Thyroid gland (tissue), 4 donors: ENCODE measurements around the gene ISG15. TPM values are rescaled to one million over a fixed set of nuclear protein-coding genes. Genes with fewer than 3 reads are reported as not detected.

Experiments
- DNase-seq, 2 donors: peaks; one replicate each; pipeline ENCODE4 v3.0.0-alpha.2; 2019
- H3K27ac ChIP-seq, 3 donors: fragments of 200-600 bp; sonication (generic); 1 replicate in 2 of 3; 2 replicates in 1 of 3; pipeline ENCODE4 v1.5.1; 2016 to 2019; ENCODE audit warnings: mild to moderate bottlenecking in 1 of 3, moderate library complexity in 1 of 3
- H3K27me3 ChIP-seq: fragments of 200-600 bp; sonication (generic); one replicate; pipeline ENCODE4 v1.5.1; 2019
- H3K36me3 ChIP-seq, 2 donors: fragments of 200-600 bp; sonication (generic); one replicate each; pipeline ENCODE4 v1.5.1; 2016 to 2019
- H3K4me1 ChIP-seq, 2 donors: fragments of 200-600 bp; sonication (generic); one replicate each; pipeline ENCODE4 v1.5.1; 2017 to 2019
- H3K4me3 ChIP-seq, 3 donors: fragments of 200-600 bp; sonication (generic); replicated peaks in 1 of 3; 1 replicate in 2 of 3; 2 replicates in 1 of 3; pipeline ENCODE4 v1.5.1; 2016; ENCODE audit warnings: mild to moderate bottlenecking in 1 of 3
- H3K9me3 ChIP-seq: fragments of 200-600 bp; sonication (generic); one replicate; pipeline ENCODE4 v1.5.1; 2017
- POLR2A ChIP-seq, 2 donors: fragments of 450-650 bp; IDR thresholded peaks; one replicate each; pipeline ENCODE4 v1.6.1; 2017; ENCODE audit warnings: antibody characterized with exemption in 2 of 2, mild to moderate bottlenecking in 2 of 2, moderate library complexity in 1 of 2
- WGBS, 2 donors: methylation state at CpG; one replicate each; pipeline ENCODE4 v1.1.5; 2017; 5-methylcytosine and 5-hydroxymethylcytosine counted together
- intact Hi-C: fragments of 100-400 bp; cut with DNase I; formaldehyde crosslinking; loops from one replicate; pipeline ENCODE4 v1.15.1; 2023
- total RNA-seq, 4 donors: library from RNA; depleted of rRNA; stranded (reverse); fragments of >200 nt; gene quantifications; one replicate each; pipeline ENCODE4 v1.2.3, GENCODE V29; 2016
- TF ChIP-seq, protein P1 (sequence below), 6 experiments: fragments of 200-600 bp in 3 of 6; fragments of 450-650 bp in 3 of 6; sonication (generic) in 3 of 6; IDR thresholded peaks; one replicate each; pipeline ENCODE4 v1.5.1; 2016 to 2019; ENCODE audit warnings: antibody characterized with exemption in 6 of 6, mild to moderate bottlenecking in 2 of 6, inconsistent platforms in 1 of 6, moderate library complexity in 1 of 6

ISG15 gene
- total RNA-seq, 4 donors from 2014 or later, result 18.5 to 57.5 (median 37.8) TPM

DNA sequence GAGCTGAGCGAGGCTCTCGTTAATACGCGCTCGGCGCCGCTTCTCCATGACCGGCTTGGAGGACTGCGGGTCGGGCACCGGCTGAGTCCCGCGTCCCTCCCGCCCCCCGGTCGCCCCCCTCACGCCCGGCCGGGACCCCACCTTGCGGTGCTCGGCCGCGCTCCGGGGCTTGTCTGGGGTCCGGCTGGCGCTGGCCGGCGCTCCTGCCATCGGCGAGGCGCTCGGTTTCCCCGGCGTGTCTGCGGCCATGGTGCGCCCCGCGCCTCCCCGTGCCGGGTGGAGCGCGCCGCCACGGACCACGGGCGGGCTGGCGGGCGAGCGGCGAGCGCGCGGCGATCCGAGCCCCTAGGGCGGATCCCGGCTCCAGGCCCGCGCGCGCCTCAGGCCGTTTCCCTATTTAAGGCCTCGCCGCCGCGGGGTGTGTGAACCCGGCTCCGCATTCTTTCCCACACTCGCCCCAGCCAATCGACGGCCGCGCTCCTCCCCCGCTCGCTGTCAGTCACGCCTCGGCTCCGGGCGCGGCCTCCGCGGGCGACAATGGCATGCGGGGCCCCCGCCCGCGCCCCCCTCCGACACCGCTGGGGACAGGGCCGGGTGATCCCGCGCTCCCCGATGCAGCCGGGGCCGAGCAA is 13.5 kb upstream of the ISG15 start, which contains the start of gene HES4:
Gene HES4 (minus strand): TSS at position 373 of the 632 bp plus-strand sequence. CDS start 124 bp downstream, at position 249.
- peak; percentile 86 to 88 for DNase-seq
- Histone ChIP-seq H3K27me3 (no peaks in the 10 kb centered on the region), H3K36me3 (no peaks in the 10 kb centered on the region), H3K9me3 (no peaks in the 10 kb centered on the region), H3K27ac (peak within 1 kb of the TSS; percentile 94 to 97 (median 95)), H3K4me1 (peaks cover 20 to 37% of the 10 kb centered on the region in 2 donors), H3K4me3 (peak within 1 kb of the TSS; percentile 38 to 73 (median 54))
- 0 to 20% methylated on average over 2 to 8 of the region's 95 CpGs for WGBS, 2 donors
- intact Hi-C loops, result no loop called here
- peak; percentile 45 to 84 for TF ChIP-seq POLR2A (IDR thresholded peaks at IDR 0.05)
- TF ChIP-seq, protein P1, sequence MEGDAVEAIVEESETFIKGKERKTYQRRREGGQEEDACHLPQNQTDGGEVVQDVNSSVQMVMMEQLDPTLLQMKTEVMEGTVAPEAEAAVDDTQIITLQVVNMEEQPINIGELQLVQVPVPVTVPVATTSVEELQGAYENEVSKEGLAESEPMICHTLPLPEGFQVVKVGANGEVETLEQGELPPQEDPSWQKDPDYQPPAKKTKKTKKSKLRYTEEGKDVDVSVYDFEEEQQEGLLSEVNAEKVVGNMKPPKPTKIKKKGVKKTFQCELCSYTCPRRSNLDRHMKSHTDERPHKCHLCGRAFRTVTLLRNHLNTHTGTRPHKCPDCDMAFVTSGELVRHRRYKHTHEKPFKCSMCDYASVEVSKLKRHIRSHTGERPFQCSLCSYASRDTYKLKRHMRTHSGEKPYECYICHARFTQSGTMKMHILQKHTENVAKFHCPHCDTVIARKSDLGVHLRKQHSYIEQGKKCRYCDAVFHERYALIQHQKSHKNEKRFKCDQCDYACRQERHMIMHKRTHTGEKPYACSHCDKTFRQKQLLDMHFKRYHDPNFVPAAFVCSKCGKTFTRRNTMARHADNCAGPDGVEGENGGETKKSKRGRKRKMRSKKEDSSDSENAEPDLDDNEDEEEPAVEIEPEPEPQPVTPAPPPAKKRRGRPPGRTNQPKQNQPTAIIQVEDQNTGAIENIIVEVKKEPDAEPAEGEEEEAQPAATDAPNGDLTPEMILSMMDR (IDR thresholded peaks at IDR 0.05), result no peak

DNA sequence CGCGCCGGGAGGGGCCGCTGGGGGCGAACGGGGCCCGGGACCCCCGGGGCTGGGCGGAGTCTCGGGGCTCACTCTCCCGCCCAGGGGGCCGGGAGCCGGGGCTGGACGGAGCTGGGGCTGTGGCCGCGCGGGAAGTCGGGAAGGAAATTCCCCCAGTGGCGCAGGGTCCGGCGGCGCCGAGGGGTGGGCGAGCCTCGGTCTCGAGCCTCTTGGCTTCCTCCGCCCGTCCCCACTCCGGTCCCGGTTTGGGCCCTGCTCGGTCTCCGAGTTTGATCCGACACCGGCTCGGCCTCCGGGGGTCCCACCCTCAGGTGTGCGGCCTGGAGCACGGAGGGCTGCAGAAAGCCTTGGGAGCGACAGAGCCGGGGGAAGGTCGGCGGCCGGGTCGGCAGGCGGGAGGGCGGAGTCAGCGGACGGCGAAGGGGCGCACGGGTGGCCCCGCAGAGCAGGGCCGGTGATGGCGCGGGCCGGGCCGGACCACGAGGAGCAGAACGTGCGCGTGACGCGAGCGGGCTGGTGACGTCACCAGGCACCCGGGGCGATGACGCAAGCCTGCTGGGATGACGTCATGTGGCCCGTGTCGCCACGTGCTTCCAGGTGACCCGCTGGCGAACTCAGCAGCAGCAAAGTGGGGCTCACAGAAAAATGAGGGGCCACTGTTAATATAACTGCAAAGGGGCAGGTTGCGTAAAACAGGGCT is 12.8 kb upstream of the ISG15 start:
- TF ChIP-seq, protein P1 (IDR thresholded peaks at IDR 0.05), result peak in 2 of 6 experiments; percentile 3 to 33
- TF ChIP-seq POLR2A (IDR thresholded peaks at IDR 0.05), result peak; percentile 13 to 26
- Histone ChIP-seq H3K9me3 (no peaks in the 10 kb centered on the region), H3K4me3 (peak overlapping the region; percentile 38 to 73 (median 54)), H3K27me3 (no peaks in the 10 kb centered on the region), H3K27ac (peak overlapping the region; percentile 94 to 97 (median 95)), H3K4me1 (peaks cover 26 to 44% of the 10 kb centered on the region in 2 donors), H3K36me3 (no peaks in the 10 kb centered on the region)
- WGBS, 2 donors, result 2 to 20% methylated on average over 1 to 9 of the region's 75 CpGs
- intact Hi-C loops, result no loop called here
- peak; percentile 61 to 63 for DNase-seq

DNA sequence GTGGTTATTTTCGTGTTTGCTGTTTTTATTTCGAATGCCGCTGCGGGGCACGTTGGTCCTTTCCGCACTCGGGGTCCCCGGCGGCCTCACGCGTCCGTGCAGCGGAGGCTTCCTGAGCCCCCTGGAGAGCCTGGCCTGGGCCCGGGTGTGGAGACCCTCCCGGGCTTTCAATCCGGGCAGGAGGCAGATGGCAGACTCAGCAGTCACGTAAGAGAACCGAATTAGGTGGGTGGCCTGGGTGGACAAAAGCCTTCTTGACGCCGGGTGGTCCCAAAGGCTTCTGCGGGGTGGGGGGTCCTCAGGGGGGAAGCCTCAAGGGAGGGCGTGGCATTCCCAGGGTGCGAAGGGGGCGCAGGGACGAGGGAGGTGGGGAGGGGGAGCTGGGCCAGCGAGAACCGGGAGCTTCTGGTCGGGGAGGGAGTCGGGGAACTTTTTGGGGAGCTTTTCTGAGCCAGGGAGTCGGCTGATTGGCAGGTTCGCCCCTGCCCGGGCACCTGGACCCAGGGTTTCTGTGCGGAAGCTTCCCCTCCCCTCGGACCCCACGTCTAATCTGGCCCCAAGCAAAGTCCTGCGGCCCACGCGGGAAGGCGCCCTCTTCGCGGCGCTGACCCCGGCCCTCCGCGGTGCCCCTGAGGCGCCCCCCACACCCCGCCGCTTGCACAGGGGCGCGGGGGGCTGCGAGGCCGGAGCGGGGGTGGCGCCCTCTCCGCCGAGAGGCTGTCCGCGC is 12.1 kb upstream of the ISG15 start:
- no peak for DNase-seq

DNA sequence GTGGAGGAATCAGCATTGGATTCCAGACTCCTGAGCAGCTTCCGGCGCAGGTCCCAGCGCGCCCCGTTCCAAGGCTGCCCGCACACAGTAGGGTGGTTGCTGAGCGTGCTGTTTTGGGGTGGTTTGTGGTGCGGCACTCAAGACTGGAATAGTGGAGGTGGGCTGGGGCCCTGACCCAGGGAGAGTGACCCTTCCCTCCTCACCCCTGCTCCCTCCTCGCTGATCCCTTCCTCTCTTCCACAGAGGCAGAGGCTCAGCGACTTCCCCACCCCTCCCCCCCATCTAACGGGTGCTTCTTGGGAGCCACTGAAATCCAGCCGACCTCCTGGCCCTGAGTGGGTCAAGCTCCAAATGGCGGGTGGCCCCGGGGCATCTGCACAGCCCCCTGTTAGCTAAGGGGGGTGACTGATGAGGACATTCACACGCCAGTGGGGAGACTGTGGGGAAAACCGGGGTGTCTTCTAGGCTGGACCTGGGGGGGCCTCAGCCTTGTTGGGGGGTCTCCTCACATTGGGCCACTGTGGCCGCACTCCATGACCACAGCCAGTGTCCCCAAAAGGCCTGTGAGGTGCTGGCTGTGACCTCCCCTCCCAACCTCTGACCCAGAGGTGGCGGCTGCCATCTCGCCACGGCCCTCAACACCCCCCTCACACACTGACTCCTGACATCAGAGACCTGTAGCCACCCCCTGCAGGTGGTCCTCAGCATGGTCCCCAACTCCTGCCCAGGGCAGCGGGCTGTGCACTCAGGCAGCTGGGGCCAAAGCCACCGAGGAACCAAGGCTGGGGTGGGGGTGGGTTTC is 9.5 kb upstream of the ISG15 start:
- no peak for TF ChIP-seq POLR2A (IDR thresholded peaks at IDR 0.05)
- TF ChIP-seq, protein P1 (IDR thresholded peaks at IDR 0.05), result no peak
- Histone ChIP-seq H3K4me3 (no peak overlapping the region), H3K27ac (peak overlapping the region in 1 of 3 donors; percentile 44), H3K27me3 (no peaks in the 10 kb centered on the region), H3K9me3 (no peaks in the 10 kb centered on the region), H3K4me1 (peaks cover 31 to 44% of the 10 kb centered on the region in 2 donors), H3K36me3 (no peaks in the 10 kb centered on the region)
- intact Hi-C loops, result no loop called here
- WGBS, 2 donors, result 83 to 84% methylated on average over 14 of the region's 22 CpGs
- no peak for DNase-seq

More for the DNA sequence above, 12.1 kb upstream of the ISG15 start:
- no peak for TF ChIP-seq POLR2A (IDR thresholded peaks at IDR 0.05)
- TF ChIP-seq, protein P1 (IDR thresholded peaks at IDR 0.05), result no peak
- no peaks in the 10 kb centered on the region for H3K36me3 ChIP-seq
- WGBS, 2 donors, result 0 to 4% methylated on average over 10 to 26 of the region's 58 CpGs
- peaks cover 31 to 51% of the 10 kb centered on the region in 2 donors for H3K4me1 ChIP-seq
- peak overlapping the region; percentile 40 to 97 (median 94) for H3K27ac ChIP-seq
- H3K27me3 ChIP-seq, result no peaks in the 10 kb centered on the region
- no peaks in the 10 kb centered on the region for H3K9me3 ChIP-seq
- peak overlapping the region; percentile 4 to 73 (median 54) for H3K4me3 ChIP-seq
- intact Hi-C loops, result no loop called here
